Measurements from ENCODE around the gene NRN1.

- TF ChIP-seq TCF7L2 (IDR thresholded peaks at IDR 0.05; ENCODE audit: low read depth, low read length) (no peak), POLR2AphosphoS5 (IDR thresholded peaks at IDR 0.05; ENCODE audit: low read depth, low read length) (no peak), SIN3A (IDR thresholded peaks at IDR 0.05; ENCODE audit: borderline replicate concordance, insufficient read depth, low read depth, low read length) (no peak)
- TF ChIP-seq, protein P1, sequence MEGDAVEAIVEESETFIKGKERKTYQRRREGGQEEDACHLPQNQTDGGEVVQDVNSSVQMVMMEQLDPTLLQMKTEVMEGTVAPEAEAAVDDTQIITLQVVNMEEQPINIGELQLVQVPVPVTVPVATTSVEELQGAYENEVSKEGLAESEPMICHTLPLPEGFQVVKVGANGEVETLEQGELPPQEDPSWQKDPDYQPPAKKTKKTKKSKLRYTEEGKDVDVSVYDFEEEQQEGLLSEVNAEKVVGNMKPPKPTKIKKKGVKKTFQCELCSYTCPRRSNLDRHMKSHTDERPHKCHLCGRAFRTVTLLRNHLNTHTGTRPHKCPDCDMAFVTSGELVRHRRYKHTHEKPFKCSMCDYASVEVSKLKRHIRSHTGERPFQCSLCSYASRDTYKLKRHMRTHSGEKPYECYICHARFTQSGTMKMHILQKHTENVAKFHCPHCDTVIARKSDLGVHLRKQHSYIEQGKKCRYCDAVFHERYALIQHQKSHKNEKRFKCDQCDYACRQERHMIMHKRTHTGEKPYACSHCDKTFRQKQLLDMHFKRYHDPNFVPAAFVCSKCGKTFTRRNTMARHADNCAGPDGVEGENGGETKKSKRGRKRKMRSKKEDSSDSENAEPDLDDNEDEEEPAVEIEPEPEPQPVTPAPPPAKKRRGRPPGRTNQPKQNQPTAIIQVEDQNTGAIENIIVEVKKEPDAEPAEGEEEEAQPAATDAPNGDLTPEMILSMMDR (IDR thresholded peaks at IDR 0.05) = no peak
Observed at GRCh38 chr6:5998236-5998635, 8.5 kb downstream of the NRN1 start.
